HG03521 (cell line): ENCODE measurements around the gene LCT.
"Not testable (repeated sequence)": the region's sequence is repeated elsewhere in the genome, so short reads cannot be mapped to it uniquely, and the experiment has no call there.

ENCODE experiments used
- ATAC-seq: cut with Tn5 transposase; IDR thresholded peaks from one replicate; pipeline ENCODE4 v1.9.1; 2021; ENCODE audit warnings: mild to moderate bottlenecking, moderate library complexity; ENCODE audit not compliant: unreplicated experiment

Gene LCT

GRCh38 chr2:135836596-135837270 lies at the start of gene LCT:
Gene LCT (minus strand): TSS chr2:135837184. CDS start chr2:135837169, 15 bp downstream.
- no peak for ATAC-seq

- no peak for ATAC-seq
Measured at GRCh38 chr2:135885709-135886108, 48.7 kb upstream of the LCT start.

DNA sequence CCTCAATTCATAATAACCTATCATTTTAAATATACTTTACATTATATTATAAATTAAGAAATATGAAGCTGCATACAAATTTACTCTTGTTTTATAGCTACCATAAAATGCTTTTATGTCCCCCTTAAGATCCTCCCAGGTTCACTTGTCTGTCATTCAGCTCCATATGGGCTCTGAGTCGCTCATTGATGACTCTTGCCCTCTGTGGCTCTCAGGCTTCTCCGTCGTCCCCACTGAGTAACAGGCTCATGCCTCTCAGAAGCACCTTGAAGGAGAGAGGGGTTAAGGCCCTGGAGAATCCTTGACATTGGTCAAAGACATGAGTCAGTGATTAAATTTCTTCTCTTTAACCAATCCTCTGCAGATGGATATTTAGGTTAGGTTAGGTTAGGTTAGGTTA lies 45.4 kb upstream of the LCT start:
- no peak for ATAC-seq

- ATAC-seq: not testable (repeated sequence)
Measured at GRCh38 chr2:135876770-135877169, 39.8 kb upstream of the LCT start.

DNA sequence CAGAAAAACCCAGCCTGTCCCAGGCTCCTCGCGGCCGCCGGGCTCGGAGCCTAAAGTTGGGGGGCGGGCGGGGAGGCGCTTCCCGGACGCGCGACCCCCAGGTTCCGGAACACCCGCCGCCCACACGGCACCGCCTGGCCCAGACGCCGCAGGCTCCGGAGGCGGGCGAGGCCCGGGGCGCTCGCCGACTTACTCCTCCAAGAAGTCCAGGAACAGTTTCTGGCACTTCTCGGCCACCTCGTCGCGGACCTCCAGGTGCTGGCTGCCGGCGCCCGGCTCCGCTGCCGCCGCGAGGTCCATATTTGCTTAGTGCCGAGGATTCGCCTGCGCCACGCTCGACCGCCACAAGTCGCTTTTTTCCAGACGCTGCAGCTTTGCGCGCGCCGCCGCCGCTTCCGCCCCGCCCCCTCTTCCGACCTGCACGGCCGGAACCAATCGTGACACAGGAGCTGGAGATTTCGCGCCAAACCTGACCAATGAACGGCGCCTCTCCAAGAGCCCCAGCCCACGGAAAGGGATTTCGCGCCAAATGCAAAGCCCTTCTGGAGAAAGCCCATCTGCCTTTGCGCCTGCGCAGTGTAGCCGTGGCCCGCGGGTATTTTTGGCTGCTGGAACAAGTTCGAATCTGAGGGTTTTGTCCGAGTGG lies 39.2 kb upstream of the LCT start, which contains the start of gene MCM6:
MCM6 (minus strand) TSS at position 378 of the 646 bp plus-strand sequence; CDS start at position 300, 78 bp downstream.
- peak; percentile 82 for ATAC-seq

DNA sequence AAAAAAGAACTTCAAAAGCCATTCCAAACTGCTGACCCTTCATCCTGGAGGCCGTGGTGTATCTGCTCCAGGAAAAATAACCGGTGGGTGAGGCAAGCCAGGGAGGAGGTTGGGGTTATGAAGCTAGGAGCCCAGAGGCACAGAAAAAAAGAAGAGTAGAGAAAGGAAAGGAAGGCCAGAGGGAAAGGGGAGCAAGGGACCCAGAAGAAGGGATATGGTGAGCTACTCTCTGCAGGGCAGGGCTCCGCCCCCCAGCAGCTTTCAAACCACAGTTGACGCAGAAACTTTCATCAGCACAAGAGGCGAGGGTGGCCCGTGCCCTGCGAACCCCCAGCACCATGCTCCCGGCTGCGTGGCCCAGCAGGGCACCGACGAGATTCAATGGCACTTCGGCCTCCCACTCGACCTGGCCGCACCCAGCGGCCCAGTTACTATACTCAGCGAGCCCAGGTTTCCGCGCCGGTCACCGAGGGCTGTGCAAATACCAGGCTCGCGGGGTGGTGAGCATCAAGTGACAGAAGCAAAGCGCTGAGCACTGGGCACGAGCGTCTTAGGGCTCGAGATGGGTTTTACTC lies 38.6 kb upstream of the LCT start:
- peak; percentile 58 for ATAC-seq

- no peak for ATAC-seq
Measured at GRCh38 chr2:135874777-135875365, 37.9 kb upstream of the LCT start.

- ATAC-seq: peak; percentile 41
Measured at GRCh38 chr2:135870571-135870970, 33.6 kb upstream of the LCT start.

GRCh38 chr2:135863233-135863632 lies 26.2 kb upstream of the LCT start:
- no peak for ATAC-seq

- no peak for ATAC-seq
Measured at GRCh38 chr2:135862718-135863117, 25.7 kb upstream of the LCT start.

- no peak for ATAC-seq
Measured at GRCh38 chr2:135853401-135853800, 16.4 kb upstream of the LCT start.

DNA sequence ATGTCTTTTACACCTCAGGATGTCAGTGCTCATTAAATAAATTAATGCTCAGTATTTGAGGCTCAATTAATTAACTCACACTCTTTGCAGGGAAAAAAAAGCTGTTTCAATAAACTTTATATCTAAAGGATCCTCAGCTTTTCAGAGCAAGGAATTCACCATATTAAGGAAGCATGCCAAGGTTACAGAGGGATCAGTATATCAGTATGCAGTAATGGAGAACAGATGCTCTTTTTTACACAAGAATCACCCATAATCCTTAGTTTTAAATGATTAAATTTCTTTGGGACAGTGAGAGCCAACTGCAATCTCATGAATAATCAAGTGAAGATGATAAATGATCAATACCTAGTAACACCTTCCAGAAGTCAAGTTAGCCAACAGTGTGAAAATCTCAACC lies 14.9 kb upstream of the LCT start:
- no peak for ATAC-seq

DNA sequence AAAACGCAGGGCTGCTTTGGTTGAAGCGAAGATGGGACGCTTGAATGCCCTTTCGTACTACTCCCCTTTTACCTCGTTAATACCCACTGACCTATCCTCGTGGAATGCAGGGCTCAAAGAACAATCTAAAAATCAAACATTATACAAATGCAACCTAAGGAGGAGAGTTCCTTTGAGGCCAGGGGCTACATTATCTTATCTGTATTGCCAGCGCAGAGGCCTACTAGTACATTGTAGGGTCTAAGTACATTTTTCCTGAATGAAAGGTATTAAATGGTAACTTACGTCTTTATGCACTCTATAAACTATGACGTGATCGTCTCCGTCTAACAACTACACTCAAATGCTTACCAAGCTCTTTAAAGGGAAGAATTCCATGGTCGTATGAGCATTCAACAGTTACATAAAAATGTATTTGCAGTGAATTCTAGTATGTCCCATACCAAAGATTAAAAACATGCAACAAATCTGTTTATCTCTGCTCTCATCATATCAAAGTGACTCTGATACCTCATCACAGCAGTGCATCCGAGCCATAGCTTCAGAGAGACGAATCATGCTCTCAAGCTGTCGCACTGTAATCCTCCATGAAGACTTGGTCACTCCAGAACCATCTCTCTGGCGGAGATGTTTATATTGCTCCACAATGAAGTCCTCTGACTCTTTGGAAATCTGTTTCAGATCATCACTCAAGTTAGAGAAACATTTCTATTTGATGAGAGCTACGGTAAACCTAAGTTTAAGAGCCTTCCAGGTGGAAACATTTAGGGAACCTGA lies 14.1 kb upstream of the LCT start:
- no peak for ATAC-seq

- ATAC-seq: no peak
Measured at GRCh38 chr2:135849087-135849486, 12.1 kb upstream of the LCT start.

GRCh38 chr2:135845997-135846396 lies 9.0 kb upstream of the LCT start:
- no peak for ATAC-seq

GRCh38 chr2:135845257-135845656 lies 8.3 kb upstream of the LCT start:
- ATAC-seq: no peak

GRCh38 chr2:135844301-135844895 lies 7.4 kb upstream of the LCT start:
- no peak for ATAC-seq

DNA sequence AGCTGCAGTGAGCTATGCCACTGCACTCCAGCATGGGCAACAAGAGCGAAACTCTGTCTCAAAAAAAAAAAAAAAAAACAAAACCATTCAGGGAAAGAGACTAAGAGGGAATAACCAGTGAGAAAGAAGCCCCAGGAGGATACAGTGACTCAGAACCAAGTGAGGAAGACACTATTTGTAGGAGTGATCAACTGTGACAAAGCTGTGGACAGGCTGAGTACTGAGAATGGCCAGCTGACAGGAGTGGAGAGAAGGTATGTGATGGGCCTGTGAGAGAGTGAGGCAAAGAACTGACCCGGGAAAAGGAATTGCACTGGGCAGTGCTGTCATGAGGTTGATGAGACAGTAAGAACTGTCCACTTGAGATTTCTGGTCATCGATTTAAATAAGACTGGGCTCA lies 6.7 kb upstream of the LCT start:
- no peak for ATAC-seq

GRCh38 chr2:135840601-135841000 lies 3.6 kb upstream of the LCT start:
- no peak for ATAC-seq

GRCh38 chr2:135839713-135840112 lies 2.7 kb upstream of the LCT start:
- no peak for ATAC-seq

GRCh38 chr2:135838502-135838901 lies 1.5 kb upstream of the LCT start:
- ATAC-seq: no peak
